AG09309 (cell line): Measurements from ENCODE around the gene SYNE4.

Experiments used
- DNase-seq: peaks from one replicate; pipeline ENCODE4 v3.0.0-alpha.2; 2010; ENCODE audit warnings: low read depth
- H3K4me3 ChIP-seq: 2 replicates; pipeline ENCODE4 v1.5.1; 2011; ENCODE audit warnings: mild to moderate bottlenecking, low read depth, low read length, moderate library complexity; ENCODE audit not compliant: control insufficient read depth
- CTCF ChIP-seq: IDR thresholded peaks from 2 replicates; pipeline ENCODE4 v1.5.1; 2011; ENCODE audit warnings: mild to moderate bottlenecking, low read depth, low read length, inconsistent platforms; ENCODE audit not compliant: insufficient read depth, control insufficient read depth; ENCODE audit errors: missing control alignments

Gene SYNE4

GRCh38 chr19:36031308-36031707 is 22.7 kb upstream of the SYNE4 start:
- no peak for TF ChIP-seq CTCF
- DNase-seq = no peak
- no peak overlapping the region for H3K4me3 ChIP-seq

GRCh38 chr19:36030264-36031148 is 21.9 kb upstream of the SYNE4 start:
- TF ChIP-seq CTCF = peak; percentile 35
- no peak for DNase-seq
- no peak overlapping the region for H3K4me3 ChIP-seq

GRCh38 chr19:36028313-36029041 is 19.9 kb upstream of the SYNE4 start:
- no peak for TF ChIP-seq CTCF
- DNase-seq = no peak
- no peak overlapping the region for H3K4me3 ChIP-seq

DNA sequence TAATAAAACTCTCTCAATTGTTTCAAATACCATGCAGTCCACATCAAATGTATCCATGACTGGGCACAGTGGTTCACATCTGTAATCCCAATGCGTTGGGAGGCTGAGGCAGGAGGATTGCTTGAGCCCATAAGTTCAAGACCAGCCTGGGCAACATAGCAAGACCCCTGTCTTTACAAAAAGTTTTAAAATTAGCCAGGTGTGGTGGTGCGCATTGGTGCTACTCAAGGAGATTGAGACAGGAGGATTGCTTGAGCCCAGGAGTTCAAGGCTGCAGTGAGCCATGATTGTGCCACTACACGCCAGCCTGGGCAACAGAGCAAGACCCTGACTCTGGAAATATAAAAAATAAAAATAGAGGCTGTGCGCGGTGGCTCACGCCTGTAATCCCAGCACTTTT is 19.1 kb upstream of the SYNE4 start:
- H3K4me3 ChIP-seq = no peak overlapping the region
- no peak for DNase-seq

DNA sequence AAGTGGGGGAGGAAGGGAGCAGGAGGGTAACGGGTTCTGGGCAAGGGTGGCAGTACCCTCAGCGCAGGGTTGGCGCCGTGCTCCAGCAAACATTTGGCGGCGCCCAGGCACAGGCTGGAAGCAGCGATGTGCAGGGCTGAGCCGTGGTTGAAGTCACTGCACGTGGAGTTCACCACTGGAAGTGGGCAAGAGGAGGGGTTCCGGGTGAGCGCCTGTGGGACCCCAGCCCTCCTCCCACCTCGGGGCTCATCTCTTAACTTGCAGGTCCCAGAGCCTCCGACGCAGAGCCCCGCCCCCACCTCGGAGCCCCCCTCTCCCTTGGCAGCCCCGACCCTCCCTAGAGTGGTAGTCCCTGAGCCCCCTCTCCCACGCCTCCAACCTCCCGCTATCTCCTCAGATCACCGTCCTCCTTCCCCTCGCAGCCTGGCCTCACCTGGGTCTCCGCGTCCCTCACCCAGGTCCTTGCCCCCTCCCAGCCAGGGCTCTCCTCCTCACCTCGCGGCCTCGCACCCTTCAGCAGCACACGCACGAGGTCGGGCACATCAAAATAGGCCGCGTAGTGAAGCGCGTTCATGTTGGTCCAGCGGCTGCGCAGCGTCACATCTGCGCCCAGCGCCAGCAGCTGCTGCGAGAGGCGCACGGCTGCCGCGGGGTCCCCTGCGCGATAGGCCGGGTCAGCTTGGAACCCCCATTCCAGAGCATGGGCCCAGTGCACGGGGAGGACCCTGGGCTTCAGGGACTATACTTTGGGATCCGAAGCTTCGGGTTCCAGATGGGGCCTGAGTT is 17.7 kb upstream of the SYNE4 start:
- H3K4me3 ChIP-seq = no peak overlapping the region
- DNase-seq = no peak
- no peak for TF ChIP-seq CTCF

More for the DNA sequence above, 19.1 kb upstream of the SYNE4 start:
- TF ChIP-seq CTCF = no peak

DNA sequence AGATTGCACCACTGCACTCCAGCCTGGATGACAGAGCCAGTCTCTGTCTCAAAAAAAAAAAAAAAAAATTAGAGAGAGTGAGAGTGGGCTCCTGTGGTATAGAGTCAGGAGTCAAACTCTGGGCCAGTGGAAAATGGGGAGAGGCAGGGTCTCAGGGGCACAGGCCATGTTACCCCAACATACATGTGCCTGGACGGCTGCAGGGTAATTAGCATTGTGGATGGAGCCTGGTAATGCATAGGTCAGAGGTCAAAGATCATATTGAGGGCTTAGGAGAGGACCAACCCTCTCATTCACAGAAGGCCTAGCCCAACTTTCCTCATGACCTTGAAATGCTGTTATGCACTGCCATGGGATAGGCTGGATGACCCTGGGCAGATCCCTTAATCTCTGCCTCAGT is 16.9 kb upstream of the SYNE4 start:
- TF ChIP-seq CTCF = no peak

More for the DNA sequence above, 16.9 kb upstream of the SYNE4 start:
- DNase-seq = no peak
- H3K4me3 ChIP-seq = no peak overlapping the region
